H9 (cell line): ENCODE results near the gene STPG1. TPM values are rescaled to one million over a fixed set of nuclear protein-coding genes. Genes with fewer than 3 reads are reported as not detected.

Source experiments
- DNase-seq: peaks from one replicate; pipeline ENCODE4 v3.0.0-alpha.2; 2017
- H2AFZ ChIP-seq: one replicate; pipeline ENCODE4 v1.6.1; 2013; ENCODE audit warnings: mild to moderate bottlenecking, low read length, control low read depth, moderate library complexity
- H2AK5ac ChIP-seq: 2 replicates; pipeline ENCODE4 v1.6.1; 2013; ENCODE audit warnings: low read length, control low read depth, mixed read lengths; ENCODE audit not compliant: insufficient read length
- H2BK120ac ChIP-seq: one replicate; pipeline ENCODE4 v1.6.1; 2013; ENCODE audit warnings: low read depth, mild to moderate bottlenecking, low read length, control low read depth, inconsistent platforms; ENCODE audit not compliant: poor library complexity, severe bottlenecking
- H2BK12ac ChIP-seq: 2 replicates; pipeline ENCODE4 v1.6.1; 2013; ENCODE audit warnings: low read length, control low read depth, mixed read lengths, low read depth; ENCODE audit not compliant: insufficient read length
- H2BK15ac ChIP-seq: 2 replicates; pipeline ENCODE4 v1.6.1; 2013; ENCODE audit warnings: low read depth, low read length, control low read depth
- H2BK20ac ChIP-seq: one replicate; pipeline ENCODE4 v1.6.1; 2013; ENCODE audit warnings: low read depth, mild to moderate bottlenecking, low read length, control low read depth, inconsistent platforms; ENCODE audit not compliant: poor library complexity, severe bottlenecking
- H2BK5ac ChIP-seq: 2 replicates; pipeline ENCODE4 v1.6.1; 2013; ENCODE audit warnings: low read length, control low read depth, mixed read lengths; ENCODE audit not compliant: insufficient read length
- H3K14ac ChIP-seq: 2 replicates; pipeline ENCODE4 v1.6.1; 2013; ENCODE audit warnings: low read length, control low read depth; ENCODE audit not compliant: insufficient read depth
- H3K18ac ChIP-seq: 2 replicates; pipeline ENCODE4 v1.6.1; 2013; ENCODE audit warnings: low read depth, mild to moderate bottlenecking, mixed read lengths, low read length, control low read depth; ENCODE audit not compliant: insufficient read length
- H3K23ac ChIP-seq: 2 replicates; pipeline ENCODE4 v1.6.1; 2013; ENCODE audit warnings: low read length, control low read depth, mixed read lengths, low read depth; ENCODE audit not compliant: insufficient read length
- H3K23me2 ChIP-seq: 2 replicates; pipeline ENCODE4 v1.6.1; 2013; ENCODE audit warnings: low read depth, mild to moderate bottlenecking, mixed read lengths, low read length, control low read depth; ENCODE audit not compliant: insufficient read length, poor library complexity, severe bottlenecking
- H3K27ac ChIP-seq: 2 replicates; pipeline ENCODE4 v1.5.1; 2013; ENCODE audit warnings: low read length, control low read depth, mixed read lengths, low read depth; ENCODE audit not compliant: insufficient read length
- H3K27me3 ChIP-seq: 2 replicates; pipeline ENCODE4 v1.6.1; 2013; ENCODE audit warnings: low read length, control low read depth, inconsistent platforms; ENCODE audit not compliant: insufficient read depth
- H3K4ac ChIP-seq: 2 replicates; pipeline ENCODE4 v1.6.1; 2013; ENCODE audit warnings: low read depth, mild to moderate bottlenecking, control low read depth, inconsistent platforms, low read length, moderate library complexity
- H3K4me1 ChIP-seq: 2 replicates; pipeline ENCODE4 v1.6.1; 2013; ENCODE audit warnings: low read length, control low read depth, inconsistent platforms; ENCODE audit not compliant: insufficient read depth
- H3K4me2 ChIP-seq: 2 replicates; pipeline ENCODE4 v1.6.1; 2013; ENCODE audit warnings: low read length, control low read depth, mixed read lengths; ENCODE audit not compliant: insufficient read length, insufficient read depth
- H3K56ac ChIP-seq: 2 replicates; pipeline ENCODE4 v1.6.1; 2013; ENCODE audit warnings: low read depth, mild to moderate bottlenecking, mixed read lengths, low read length, control low read depth; ENCODE audit not compliant: insufficient read length
- H3K79me1 ChIP-seq: 2 replicates; pipeline ENCODE4 v1.6.1; 2013; ENCODE audit warnings: low read depth, mild to moderate bottlenecking, moderate library complexity, low read length, control low read depth, inconsistent platforms; ENCODE audit not compliant: insufficient read depth, poor library complexity, severe bottlenecking
- H3K79me2 ChIP-seq: 2 replicates; pipeline ENCODE4 v1.6.1; 2013; ENCODE audit warnings: low read length, control low read depth, inconsistent platforms; ENCODE audit not compliant: insufficient read depth
- H3K9ac ChIP-seq: 2 replicates; pipeline ENCODE4 v1.6.1; 2013; ENCODE audit warnings: low read length, control low read depth, mixed read lengths; ENCODE audit not compliant: insufficient read length; ENCODE audit errors: extremely low read depth
- H3K9me3 ChIP-seq: one replicate; pipeline ENCODE4 v1.6.1; 2013; ENCODE audit warnings: low read depth, low read length, inconsistent platforms; ENCODE audit not compliant: control insufficient read depth
- H3T11ph ChIP-seq: one replicate; pipeline ENCODE4 v1.6.1; 2013; ENCODE audit warnings: mild to moderate bottlenecking, low read length, control low read depth, inconsistent platforms
- H4K20me1 ChIP-seq: one replicate; pipeline ENCODE4 v1.6.1; 2013; ENCODE audit not compliant: control insufficient read depth, insufficient read length, insufficient read depth
- H4K5ac ChIP-seq: 2 replicates; pipeline ENCODE4 v1.6.1; 2013; ENCODE audit warnings: low read depth, mild to moderate bottlenecking, mixed read lengths, low read length, control low read depth; ENCODE audit not compliant: insufficient read length
- H4K8ac ChIP-seq: replicated peaks from 2 replicates; pipeline ENCODE4 v1.6.1; 2013; ENCODE audit warnings: low read length, control low read depth, mixed read lengths, low read depth; ENCODE audit not compliant: insufficient read length
- H4K91ac ChIP-seq: 2 replicates; pipeline ENCODE4 v1.6.1; 2013; ENCODE audit warnings: low read depth, mild to moderate bottlenecking, moderate library complexity, mixed read lengths, low read length, control low read depth; ENCODE audit not compliant: insufficient read length
- H3K27ac Mint-ChIP-seq, 3 experiments: 2 replicates in 2 of 3; 3 replicates in 1 of 3; pipeline ENCODE4 v1.8.0; 2020 to 2021; ENCODE audit warnings: mixed read lengths in 3 of 3, mild to moderate bottlenecking in 1 of 3, moderate library complexity in 1 of 3
- H3K27me3 Mint-ChIP-seq: 2 replicates; pipeline ENCODE4 v1.8.0; 2021; ENCODE audit warnings: low read depth, mild to moderate bottlenecking, moderate library complexity, mixed read lengths
- H3K36me3 Mint-ChIP-seq, 3 experiments: 2 replicates in 2 of 3; 3 replicates in 1 of 3; pipeline ENCODE4 v1.8.0; 2020 to 2021; ENCODE audit warnings: low read depth in 3 of 3, mixed read lengths in 3 of 3; ENCODE audit not compliant: insufficient read depth in 1 of 3
- H3K4me1 Mint-ChIP-seq, 2 experiments: 2 replicates each; pipeline ENCODE4 v1.8.0; 2020; ENCODE audit warnings: mixed read lengths in 2 of 2
- H3K4me3 Mint-ChIP-seq, 2 experiments: 2 replicates in 1 of 2; 3 replicates in 1 of 2; pipeline ENCODE4 v1.8.0; 2020 to 2021; ENCODE audit warnings: mild to moderate bottlenecking in 2 of 2, mixed read lengths in 2 of 2, moderate library complexity in 1 of 2
- H3K9me3 Mint-ChIP-seq, 2 experiments: 2 replicates in 1 of 2; 3 replicates in 1 of 2; pipeline ENCODE4 v1.8.0; 2020; ENCODE audit warnings: mild to moderate bottlenecking in 2 of 2, mixed read lengths in 2 of 2, moderate library complexity in 1 of 2
- CTCF ChIP-seq: fragments of 200-600 bp; sonication (generic); conservative IDR thresholded peaks from 3 replicates; pipeline ENCODE4 v1.8.0; 2021; ENCODE audit warnings: antibody characterized with exemption, mild to moderate bottlenecking
- WGBS: extraction: QIAGEN DNeasy Blood & Tissue Kit; methylation state at CpG from one replicate; pipeline ENCODE4 v1.1.7; 2013; ENCODE audit warnings: missing lambda C conversion rate, low lambda C conversion rate, mixed read lengths; ENCODE audit not compliant: insufficient read length; ENCODE audit errors: extremely low coverage; 5-methylcytosine and 5-hydroxymethylcytosine counted together
- total RNA-seq: library from RNA; stranded (reverse); gene quantifications from 2 replicates; pipeline ENCODE4 v1.2.1, GENCODE V29; 2021

Gene STPG1
- total RNA-seq, 1 experiment from 2014 or later: 8.3 TPM

DNA sequence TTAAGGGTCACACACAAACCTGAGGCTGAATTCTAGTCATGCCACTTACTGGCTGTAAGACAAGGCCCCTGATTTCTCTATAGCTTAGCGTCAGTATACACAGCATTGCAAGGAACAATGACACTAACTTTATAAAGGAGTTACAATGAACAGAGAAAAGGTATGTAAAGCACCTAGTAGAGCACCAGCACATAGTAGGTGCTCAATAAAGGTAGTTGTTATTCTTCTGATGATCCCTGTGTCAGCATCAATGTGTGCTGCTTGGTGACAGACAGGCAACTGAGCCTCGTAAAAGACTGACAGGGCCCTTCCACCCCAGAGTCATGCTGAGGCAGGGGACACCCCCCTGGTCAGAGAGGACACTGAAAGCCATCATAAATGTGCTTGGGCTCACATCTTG lies 51.2 kb downstream of the STPG1 start:
- no peak overlapping the region for H2BK12ac ChIP-seq
- no peak overlapping the region for H2AFZ ChIP-seq
- no peak overlapping the region for H4K8ac ChIP-seq
- H3K14ac ChIP-seq: no peak overlapping the region
- H3K4me1 ChIP-seq: no peaks in the 10 kb centered on the region
- TF ChIP-seq CTCF: no peak
- H3K23me2 ChIP-seq: no peaks in the 10 kb centered on the region
- Mint-ChIP-seq H3K27ac (no peak overlapping the region), H3K9me3 (no peaks in the 10 kb centered on the region), H3K36me3 (peaks cover 1 to 9% (median 8%) of the 10 kb centered on the region in 3 experiments; a peak in 5 of 7 replicates), H3K4me3 (no peak overlapping the region), H3K4me1 (peaks cover 12 to 20% of the 10 kb centered on the region in 2 experiments), H3K27me3 (no peaks in the 10 kb centered on the region)
- H3T11ph ChIP-seq: no peak overlapping the region
- H2BK20ac ChIP-seq: no peak overlapping the region
- H3K18ac ChIP-seq: no peak overlapping the region
- H2BK5ac ChIP-seq: no peak overlapping the region
- H4K5ac ChIP-seq: no peak overlapping the region
- H3K27ac ChIP-seq: no peak overlapping the region
- H3K27me3 ChIP-seq: no peaks in the 10 kb centered on the region
- no peaks in the 10 kb centered on the region for H4K20me1 ChIP-seq
- no peaks in the 10 kb centered on the region for H3K79me2 ChIP-seq
- no peak overlapping the region for H2BK15ac ChIP-seq
- no peak overlapping the region for H3K4ac ChIP-seq
- DNase-seq: no peak
- H2BK120ac ChIP-seq: no peak overlapping the region
- no peak overlapping the region for H4K91ac ChIP-seq
- no peak overlapping the region for H3K56ac ChIP-seq
- H3K23ac ChIP-seq: no peak overlapping the region
- H3K79me1 ChIP-seq: no peaks in the 10 kb centered on the region
- no peaks in the 10 kb centered on the region for H3K9me3 ChIP-seq
- no CpG with 5 or more reads among the region's 2 CpGs for WGBS
- H2AK5ac ChIP-seq: no peak overlapping the region
- no peak overlapping the region for H3K4me2 ChIP-seq
- H3K9ac ChIP-seq: no peak overlapping the region
